Astrocyte (in vitro differentiated cells and primary cell): ENCODE results near the gene SPATA4.

Source experiments
- EZH2 ChIP-seq: IDR thresholded peaks from 2 replicates; pipeline ENCODE4 v1.6.1; 2012; ENCODE audit warnings: mild to moderate bottlenecking, low read length, inconsistent platforms; ENCODE audit not compliant: insufficient read depth
- TF ChIP-seq, protein P1 (sequence below): IDR thresholded peaks from 2 replicates; pipeline ENCODE4 v1.5.1; 2011; ENCODE audit warnings: low read depth, mild to moderate bottlenecking, inconsistent platforms, low read length, moderate library complexity; ENCODE audit not compliant: insufficient read depth

- TF ChIP-seq, protein P1, sequence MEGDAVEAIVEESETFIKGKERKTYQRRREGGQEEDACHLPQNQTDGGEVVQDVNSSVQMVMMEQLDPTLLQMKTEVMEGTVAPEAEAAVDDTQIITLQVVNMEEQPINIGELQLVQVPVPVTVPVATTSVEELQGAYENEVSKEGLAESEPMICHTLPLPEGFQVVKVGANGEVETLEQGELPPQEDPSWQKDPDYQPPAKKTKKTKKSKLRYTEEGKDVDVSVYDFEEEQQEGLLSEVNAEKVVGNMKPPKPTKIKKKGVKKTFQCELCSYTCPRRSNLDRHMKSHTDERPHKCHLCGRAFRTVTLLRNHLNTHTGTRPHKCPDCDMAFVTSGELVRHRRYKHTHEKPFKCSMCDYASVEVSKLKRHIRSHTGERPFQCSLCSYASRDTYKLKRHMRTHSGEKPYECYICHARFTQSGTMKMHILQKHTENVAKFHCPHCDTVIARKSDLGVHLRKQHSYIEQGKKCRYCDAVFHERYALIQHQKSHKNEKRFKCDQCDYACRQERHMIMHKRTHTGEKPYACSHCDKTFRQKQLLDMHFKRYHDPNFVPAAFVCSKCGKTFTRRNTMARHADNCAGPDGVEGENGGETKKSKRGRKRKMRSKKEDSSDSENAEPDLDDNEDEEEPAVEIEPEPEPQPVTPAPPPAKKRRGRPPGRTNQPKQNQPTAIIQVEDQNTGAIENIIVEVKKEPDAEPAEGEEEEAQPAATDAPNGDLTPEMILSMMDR = no peak
- no peak for TF ChIP-seq EZH2
Observed at GRCh38 chr4:176229645-176230044, 34.3 kb upstream of the SPATA4 start.
